HG03521 (cell line): ENCODE data around the gene ELF2.
A peak's percentile ranks its signal among the peaks of the same experiment; 100 is the strongest.
"Not testable (repeated sequence)": the region's sequence is repeated elsewhere in the genome, so short reads cannot be mapped to it uniquely, and the experiment has no call there.

ENCODE experiments used
- ATAC-seq: cut with Tn5 transposase; IDR thresholded peaks from one replicate; pipeline ENCODE4 v1.9.1; 2021; ENCODE audit warnings: mild to moderate bottlenecking, moderate library complexity; ENCODE audit not compliant: unreplicated experiment

The ELF2 gene

GRCh38 chr4:139188648-139189416, 11.8 kb upstream of the ELF2 start:
- no peak for ATAC-seq

- no peak for ATAC-seq
Measured at GRCh38 chr4:139184129-139184528, 7.1 kb upstream of the ELF2 start.

GRCh38 chr4:139177869-139178619, 1.0 kb upstream of the ELF2 start:
- ATAC-seq, result peak; percentile 55

- peak; percentile 15 for ATAC-seq
Measured at GRCh38 chr4:139176302-139177048, 543 bp downstream of the ELF2 start.

GRCh38 chr4:139175646-139176301, 1.2 kb downstream of the ELF2 start:
- no peak for ATAC-seq

GRCh38 chr4:139171876-139172691, 4.9 kb downstream of the ELF2 start:
- ATAC-seq, result no peak

GRCh38 chr4:139170932-139171331, 6.1 kb downstream of the ELF2 start:
- no peak for ATAC-seq

GRCh38 chr4:139167774-139168444, 9.1 kb downstream of the ELF2 start:
- ATAC-seq, result no peak

GRCh38 chr4:139164731-139165130, 12.3 kb downstream of the ELF2 start:
- ATAC-seq, result no peak

- no peak for ATAC-seq
Measured at GRCh38 chr4:139163806-139164206, 13.2 kb downstream of the ELF2 start.

GRCh38 chr4:139157977-139158376, 19.0 kb downstream of the ELF2 start:
- not testable (repeated sequence) for ATAC-seq

- no peak for ATAC-seq
Measured at GRCh38 chr4:139154952-139155557, 22.0 kb downstream of the ELF2 start.

GRCh38 chr4:139154538-139154937, 22.5 kb downstream of the ELF2 start:
- no peak for ATAC-seq

- no peak for ATAC-seq
Measured at GRCh38 chr4:139154134-139154421, 22.9 kb downstream of the ELF2 start.

GRCh38 chr4:139153411-139154133, 23.4 kb downstream of the ELF2 start:
- no peak for ATAC-seq

GRCh38 chr4:139152249-139152648, 24.8 kb downstream of the ELF2 start:
- ATAC-seq, result no peak

GRCh38 chr4:139146926-139147629, 29.9 kb downstream of the ELF2 start:
- ATAC-seq, result no peak

GRCh38 chr4:139145552-139145932, 31.5 kb downstream of the ELF2 start:
- ATAC-seq, result no peak
